CD4-positive, alpha-beta T cell treated with Interleukin-17A for 1 hour (primary cell): ENCODE measurements around the gene PLA2G2E.

Experiments used
- DNase-seq: peaks from one replicate; pipeline ENCODE4 v3.0.0-alpha.2; 2020

PLA2G2E gene

GRCh38 chr1:19926296-19927129, 3.1 kb upstream of the PLA2G2E start:
- DNase-seq, result no peak

DNA sequence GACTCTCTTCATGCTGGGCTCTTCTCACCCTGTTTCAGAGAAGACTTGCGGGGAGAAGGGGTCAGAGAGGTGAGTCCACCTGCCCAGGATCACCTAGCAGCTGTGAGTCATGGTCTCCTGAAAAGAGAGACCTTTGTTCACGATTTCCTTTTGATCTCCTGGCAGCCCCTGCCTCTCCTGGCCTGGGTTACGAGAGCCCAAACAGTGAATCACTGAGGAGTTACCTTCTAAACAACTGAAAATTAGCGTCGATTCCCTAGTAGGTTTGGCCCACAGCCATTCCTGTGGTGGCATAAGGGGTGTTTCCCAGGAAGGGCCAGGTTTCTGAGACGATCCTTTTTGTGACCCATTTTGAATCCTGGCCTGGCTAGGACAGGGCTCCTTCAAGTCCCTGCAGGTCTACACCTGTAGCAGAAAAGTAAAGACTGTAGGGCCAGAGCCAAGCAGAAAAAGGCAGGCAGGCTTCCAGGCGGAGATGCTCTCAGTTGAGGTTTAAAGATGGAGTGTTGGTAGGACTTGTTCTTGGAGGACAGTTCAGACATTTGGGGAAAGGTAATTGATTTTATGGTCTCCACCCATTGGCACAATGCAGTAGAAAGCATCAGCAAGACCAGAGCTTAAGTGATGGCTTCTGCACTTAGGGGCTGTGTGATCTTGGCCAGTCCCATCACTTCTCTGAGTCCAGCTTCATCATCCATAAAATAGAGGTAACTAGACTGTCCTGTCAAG, 2.1 kb upstream of the PLA2G2E start:
- DNase-seq, result no peak

- DNase-seq, result no peak
Measured at GRCh38 chr1:19923953-19924346, 533 bp upstream of the PLA2G2E start.

DNA sequence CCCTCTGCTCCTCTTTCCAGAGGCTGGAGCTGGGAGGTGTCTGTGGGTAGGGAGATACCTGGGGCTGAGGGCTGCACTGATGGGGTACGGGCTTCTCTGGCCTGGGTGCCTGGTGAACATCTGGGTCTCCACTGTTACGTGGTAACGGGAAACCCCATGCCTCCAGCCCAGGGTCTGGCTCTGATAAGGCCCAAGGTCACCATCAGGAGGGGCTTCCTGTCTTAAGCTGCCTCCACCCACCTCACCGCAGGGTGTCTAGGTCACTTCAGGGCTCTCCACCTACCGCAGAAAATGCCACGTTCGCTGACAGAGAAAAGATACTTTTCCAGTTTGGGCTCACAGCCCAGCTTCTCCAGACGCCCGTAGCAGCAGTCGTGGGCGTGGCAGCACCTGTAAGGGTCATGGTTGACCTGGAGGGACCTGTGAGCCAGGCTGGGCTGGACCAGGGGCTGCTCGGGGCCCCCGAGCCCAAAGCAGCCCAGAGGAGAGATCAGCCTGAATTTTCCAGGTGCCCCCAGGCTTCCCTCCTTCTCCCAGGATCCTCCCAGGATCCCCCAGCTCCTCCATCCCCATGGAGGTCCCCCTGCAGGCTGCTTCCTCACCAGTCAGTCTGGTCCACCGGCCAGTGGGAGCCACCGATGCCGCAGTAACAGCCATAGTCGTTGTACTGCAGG, 1.3 kb downstream of the PLA2G2E start:
- DNase-seq, result no peak

DNA sequence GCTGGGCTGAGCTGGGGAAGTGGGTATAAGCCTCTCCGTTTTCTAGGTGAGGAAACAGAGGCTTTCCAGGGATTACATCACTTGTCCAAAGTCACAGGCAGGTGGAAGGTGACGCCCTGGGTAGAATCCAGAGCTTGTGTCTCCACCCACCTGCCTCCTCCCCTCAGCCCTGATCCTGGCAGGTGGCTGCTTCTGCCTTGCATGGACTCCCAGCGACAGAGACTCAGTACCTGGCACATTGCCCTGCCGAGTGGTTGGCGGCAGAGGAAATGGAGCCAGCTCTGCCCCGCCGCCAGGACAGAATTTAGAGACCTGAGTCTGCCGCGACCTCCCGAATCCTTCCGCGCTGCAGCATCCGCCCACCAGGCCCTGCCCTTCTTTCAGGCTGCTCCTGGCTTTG, 2.1 kb downstream of the PLA2G2E start:
- no peak for DNase-seq

- no peak for DNase-seq
Measured at GRCh38 chr1:19920132-19920710, 3.2 kb downstream of the PLA2G2E start.

GRCh38 chr1:19918057-19918456, 5.4 kb downstream of the PLA2G2E start:
- peak; percentile 78 for DNase-seq

DNA sequence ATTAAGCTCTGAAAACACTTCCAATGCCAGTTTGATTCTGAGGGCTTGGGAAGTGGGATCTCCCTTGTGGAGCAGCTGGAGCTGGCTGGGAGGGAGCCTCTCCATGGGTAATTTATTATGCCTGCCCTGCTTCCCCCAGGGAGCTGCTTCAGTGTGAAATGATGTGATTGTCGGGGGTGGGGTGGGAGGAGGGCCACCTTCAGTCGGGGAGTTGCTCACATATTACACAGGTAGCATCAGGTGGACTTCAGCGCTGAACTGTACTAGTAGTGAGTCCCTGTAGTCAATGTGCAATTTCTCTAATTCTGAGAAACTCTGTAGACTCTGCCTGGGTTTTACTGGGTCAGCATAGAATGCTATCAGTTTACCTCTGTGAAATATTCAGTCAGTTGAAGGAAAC, 12.8 kb downstream of the PLA2G2E start:
- DNase-seq, result no peak

DNA sequence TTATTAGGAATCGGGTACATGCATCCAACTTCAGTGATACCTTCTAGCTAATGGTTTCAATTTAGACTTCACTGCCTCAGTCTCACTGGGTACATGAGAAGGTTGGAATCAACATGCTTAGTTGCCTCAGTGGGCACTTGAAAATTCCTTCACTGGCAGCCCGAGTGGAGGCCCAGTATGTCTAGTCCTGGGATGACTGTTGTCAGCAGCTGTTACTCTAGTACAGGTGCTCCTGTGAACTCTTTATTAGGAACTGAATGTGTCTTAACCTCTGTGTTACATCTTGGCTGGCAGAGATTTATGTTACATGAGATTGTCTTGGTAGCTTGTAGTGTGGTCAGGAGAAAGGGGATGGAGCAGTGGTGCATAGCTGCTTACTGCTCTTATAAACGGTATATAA, 13.4 kb downstream of the PLA2G2E start:
- no peak for DNase-seq

DNA sequence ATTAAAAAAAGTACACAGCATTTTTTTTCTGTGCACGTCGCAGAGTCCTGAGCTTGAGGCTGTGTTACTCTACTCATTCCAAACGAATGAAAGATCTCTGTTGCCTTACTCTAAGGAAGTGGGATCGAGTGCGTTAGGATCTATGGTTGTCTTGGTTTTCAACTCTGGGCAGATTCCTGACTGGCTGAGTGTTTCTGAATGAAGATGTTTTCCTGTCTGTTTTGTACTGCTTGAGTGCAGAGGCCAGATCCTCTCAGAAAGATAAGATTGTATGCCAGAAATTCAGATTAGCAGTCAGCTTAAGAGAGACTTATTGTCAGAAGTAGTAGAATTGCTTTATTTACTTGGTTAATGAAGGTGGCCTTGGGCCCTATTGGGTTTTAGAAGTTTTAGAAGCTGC, 14.0 kb downstream of the PLA2G2E start:
- no peak for DNase-seq

- DNase-seq, result no peak
Measured at GRCh38 chr1:19907456-19907855, 16.0 kb downstream of the PLA2G2E start.

DNA sequence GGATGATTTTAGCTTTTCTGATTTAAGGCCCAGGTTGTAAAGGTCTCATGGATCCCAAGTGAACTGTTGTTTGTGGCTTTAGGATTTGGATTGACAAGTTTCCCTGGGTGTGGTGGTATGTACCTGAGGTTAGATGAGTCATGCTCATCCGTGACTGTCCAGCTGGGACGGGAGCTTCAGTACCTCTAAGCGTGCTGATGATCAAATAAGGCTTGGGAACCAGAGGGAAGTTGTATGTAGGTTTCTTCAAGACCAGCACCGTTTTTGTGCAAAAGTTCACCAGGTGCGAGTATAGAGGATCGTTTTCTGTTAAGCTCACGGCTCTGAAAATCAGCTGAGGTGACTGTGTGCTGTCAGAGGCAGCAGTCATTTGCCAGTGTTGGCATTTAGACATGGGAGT, 19.8 kb downstream of the PLA2G2E start:
- no peak for DNase-seq

DNA sequence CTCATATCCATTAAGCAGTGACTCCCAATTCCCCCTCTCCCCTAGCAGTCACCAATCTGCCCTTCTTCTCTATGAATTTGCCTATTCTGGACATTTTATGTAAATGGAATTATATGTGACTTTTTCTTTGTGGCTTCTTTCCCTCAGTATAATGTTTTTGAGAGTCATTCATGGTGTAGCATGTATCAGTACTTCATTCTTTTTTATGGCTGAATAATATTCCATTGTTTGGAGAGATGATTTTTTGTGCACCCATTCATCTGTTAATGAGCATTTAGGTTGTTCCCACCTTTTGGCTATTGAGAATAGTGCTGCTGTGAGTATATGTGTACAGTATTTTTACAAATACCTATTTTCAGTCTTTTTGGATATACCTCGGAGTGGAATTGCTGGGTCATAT, 21.8 kb downstream of the PLA2G2E start:
- no peak for DNase-seq

- no peak for DNase-seq
Measured at GRCh38 chr1:19894218-19894617, 29.2 kb downstream of the PLA2G2E start.

- no peak for DNase-seq
Measured at GRCh38 chr1:19893687-19894086, 29.7 kb downstream of the PLA2G2E start.

DNA sequence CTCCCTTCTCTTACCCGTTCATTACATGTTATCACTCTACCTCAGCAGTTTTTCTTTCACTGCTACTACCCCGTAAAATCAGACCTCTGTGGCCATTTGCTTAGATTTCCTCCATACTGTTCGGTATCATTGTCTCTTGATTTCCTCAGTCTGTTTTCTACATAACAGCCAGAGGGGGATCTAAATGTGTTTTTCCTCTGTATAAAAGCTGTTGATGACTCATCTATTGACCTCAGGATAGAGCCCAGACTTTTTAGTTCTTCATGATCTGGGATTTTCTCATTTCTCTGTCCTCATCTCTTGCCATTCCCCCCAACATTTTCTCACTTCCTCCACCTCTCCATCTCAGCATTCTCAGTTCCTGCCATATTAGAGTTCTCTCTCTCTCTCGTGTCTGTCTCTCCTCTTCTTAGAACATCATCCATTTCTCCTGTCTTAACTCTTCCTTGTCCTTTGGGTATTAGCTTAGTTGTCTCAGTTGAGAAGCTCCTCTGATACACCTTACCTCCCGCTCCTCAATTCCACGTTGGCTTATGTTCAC, 30.7 kb downstream of the PLA2G2E start:
- DNase-seq, result no peak

DNA sequence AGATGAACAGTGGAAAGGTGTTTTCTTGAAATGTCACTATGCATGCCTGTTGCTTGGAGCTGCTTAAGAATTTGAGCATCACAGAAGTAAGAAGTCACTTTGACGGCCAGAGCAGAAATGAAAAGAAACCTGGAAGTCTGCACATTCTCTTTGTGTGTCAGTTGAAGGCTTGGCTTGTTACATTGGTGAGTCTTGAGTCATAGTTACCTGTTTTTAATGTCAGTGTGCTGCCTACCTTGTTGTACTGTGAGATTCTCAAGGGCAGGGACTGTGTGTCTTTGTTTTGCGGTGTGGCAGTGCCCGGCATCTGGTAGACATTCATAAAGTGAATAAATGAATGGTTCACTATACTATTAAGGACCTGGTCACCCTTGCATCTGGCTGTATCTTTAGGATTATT, 31.3 kb downstream of the PLA2G2E start:
- DNase-seq, result no peak

DNA sequence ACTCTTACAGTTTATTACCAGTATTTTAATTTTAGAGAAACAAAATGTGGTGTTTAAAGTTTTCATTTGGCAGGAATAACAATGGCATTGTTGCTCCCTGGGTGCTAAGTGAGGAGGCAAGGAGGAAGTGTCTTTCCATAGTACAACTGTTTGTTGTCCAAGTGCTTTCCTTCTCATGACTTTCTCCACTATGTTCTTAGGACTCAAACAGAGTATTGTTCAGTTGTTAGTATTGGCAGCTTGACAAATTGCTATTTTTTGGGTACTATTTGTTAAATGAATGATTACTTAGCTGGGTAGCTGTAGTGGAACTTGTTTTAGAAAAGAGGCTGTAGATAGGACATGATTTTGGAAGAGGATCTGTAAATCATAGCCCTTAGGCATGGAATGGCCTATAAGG, 33.8 kb downstream of the PLA2G2E start:
- DNase-seq, result no peak

DNA sequence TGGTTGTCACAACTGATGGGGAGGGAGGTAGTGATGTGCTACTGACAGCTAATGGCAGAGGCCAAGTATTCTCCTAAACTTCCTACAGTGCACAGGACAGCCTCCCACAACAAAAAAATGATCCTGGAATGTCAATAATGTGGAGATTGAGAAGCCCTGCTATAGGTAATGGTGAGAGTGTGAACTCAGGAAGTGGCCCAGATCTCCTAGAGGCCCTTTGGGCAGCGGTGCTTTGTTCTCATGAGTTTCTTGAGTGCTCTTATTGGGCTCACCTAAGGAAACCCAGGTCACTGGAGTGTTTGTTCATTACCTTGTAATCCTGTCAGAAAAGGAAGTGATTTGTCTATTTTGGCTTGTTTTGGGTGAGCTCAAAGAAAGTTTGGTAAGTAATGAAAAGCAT, 35.3 kb downstream of the PLA2G2E start:
- DNase-seq, result no peak

- DNase-seq, result no peak
Measured at GRCh38 chr1:19885821-19886220, 37.6 kb downstream of the PLA2G2E start.

DNA sequence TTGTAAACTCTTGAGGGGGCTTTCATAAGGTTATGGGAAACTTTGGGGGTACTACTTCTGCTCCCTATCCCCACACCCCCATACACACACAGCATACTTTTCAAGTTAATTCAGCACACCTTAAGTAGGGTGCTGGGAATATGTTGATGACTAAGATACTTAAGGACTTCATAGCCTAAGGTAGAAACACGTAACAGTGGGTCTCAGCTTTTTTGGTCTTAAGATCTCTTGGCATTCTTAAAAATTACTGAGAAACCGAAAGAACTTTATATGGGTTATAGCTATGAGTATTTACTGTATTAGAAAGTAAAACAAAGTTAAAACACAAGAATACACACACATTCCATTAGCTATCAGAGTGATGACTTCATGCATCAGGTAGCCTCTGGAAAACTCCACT, 39.1 kb downstream of the PLA2G2E start:
- no peak for DNase-seq

DNA sequence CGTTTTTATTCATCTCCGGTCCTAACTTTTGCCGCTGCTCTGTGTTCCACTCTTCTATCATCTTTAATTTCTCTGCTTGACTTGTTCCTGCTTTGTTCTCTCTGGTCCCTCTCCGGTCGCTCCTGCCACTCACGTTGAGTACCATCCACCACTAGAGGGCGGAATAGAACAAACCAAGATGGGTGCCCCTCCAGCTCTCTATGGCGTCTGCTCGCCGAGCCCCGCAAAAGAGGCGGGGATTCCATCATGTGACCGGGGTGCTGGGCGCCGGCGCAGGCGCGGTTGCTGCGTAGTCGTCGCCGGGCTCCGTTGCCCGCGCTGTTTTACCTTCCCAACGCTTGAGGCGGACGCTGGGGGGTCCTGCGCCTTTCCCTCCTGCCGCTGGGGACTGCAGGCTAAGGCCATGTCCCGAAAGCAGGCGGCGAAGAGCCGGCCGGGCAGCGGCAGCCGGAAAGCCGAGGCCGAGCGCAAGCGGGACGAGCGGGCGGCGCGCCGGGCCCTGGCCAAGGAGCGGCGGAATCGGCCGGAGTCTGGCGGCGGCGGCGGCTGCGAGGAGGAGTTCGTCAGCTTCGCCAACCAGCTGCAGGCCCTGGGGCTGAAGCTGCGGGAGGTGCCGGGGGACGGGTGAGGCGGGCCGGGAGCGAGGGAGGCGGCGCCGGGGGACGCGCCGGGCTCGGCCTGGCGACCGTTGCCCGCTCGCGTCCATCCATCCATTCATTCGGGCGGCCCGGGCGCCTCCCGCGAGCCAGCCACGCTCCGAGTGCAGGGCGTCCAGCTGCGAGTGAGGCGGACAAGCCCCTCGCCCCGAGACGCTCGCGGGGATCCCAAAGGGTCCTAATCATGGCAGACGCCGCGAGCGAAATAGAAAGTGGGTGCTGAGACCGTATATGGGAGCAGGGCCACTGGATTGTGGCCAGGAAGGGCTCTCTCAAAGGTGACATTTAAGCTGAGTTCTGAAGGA, 41.0 kb downstream of the PLA2G2E start, which contains the start of gene OTUD3:
Gene OTUD3, plus strand, starts transcription at position 285 of the 961 bp plus-strand sequence. Its CDS starts 119 bp downstream, at position 404.
- DNase-seq, result peak; percentile 98
